Measurements from ENCODE around the gene STRIP1.

Gene STRIP1

GRCh38 chr1:109997867-109998229, 36.6 kb upstream of the STRIP1 start:
- no peak for DNase-seq (ENCODE audit: low read depth)
- no peak overlapping the region for H3K4me3 ChIP-seq (ENCODE audit: low read depth, low read length)
- TF ChIP-seq CTCF (IDR thresholded peaks at IDR 0.05; ENCODE audit: low read depth, low read length, missing control alignments) = no peak
- in situ Hi-C loops (cut with HindIII; ENCODE audit: low sequenced_read_pairs) = no loop called here

DNA sequence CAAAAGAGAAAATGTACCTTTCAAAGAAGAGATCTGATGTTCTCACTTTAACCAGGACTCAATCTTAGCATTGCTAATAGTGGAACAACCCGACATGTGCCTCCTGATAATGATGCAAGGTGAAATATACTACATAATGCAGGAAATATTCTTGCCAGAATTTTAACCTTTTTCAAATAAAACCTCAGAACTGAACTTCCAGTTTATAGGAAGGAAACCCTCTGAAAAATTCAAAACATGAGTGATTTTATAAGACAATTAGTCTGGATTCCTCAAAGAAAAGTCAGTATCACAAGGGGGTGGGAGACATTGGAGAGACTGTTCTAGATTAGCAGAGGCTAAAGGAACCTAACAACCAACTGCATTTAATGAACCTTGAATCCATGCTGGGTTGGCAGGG, 31.7 kb upstream of the STRIP1 start:
- no peak for TF ChIP-seq CTCF (IDR thresholded peaks at IDR 0.05; ENCODE audit: low read depth, low read length, missing control alignments)
- DNase-seq (ENCODE audit: low read depth) = no peak
- no peak overlapping the region for H3K4me3 ChIP-seq (ENCODE audit: low read depth, low read length)
- in situ Hi-C loops (cut with HindIII; ENCODE audit: low sequenced_read_pairs) = loop anchor here (10.0 to 25.0 kb wide), 2 partner anchors 215 to 358 kb away; no protein-coding TSS in a partner anchor

DNA sequence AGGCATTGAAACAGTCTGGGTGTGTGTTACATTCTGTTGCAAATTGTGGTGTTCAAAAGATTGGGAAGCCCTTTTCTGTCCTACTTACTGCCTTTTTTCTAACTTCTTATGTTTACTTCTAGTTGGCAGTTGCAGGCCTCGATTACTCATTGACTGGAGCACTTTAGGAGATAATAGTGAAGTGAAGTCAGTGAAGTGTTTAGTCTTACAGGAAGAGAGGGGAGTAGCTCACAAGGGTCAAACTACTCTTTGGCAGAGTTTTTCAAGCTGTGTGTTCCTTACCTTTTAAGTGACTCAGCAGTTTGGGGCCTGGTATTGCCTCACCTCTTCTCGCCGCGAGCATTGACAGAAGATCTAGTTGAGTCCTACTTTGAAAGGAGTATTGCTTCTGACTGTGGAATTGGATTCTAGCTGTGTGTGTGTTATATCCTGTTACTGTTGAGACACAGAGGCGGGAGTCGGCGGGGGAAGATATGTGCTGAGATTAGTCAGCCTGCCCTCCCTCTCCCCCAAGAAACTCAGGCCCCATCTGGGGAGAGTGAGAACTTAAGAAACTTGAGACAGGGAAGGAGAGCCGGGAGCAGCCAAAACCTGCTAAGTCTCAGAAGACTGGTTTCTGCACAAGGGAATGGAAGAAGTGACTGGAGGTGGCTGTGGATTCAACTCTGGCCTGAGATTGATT, 30.5 kb upstream of the STRIP1 start:
- in situ Hi-C loops (cut with HindIII; ENCODE audit: low sequenced_read_pairs) = loop anchor here (10.0 to 25.0 kb wide), 2 partner anchors 217 to 359 kb away; no protein-coding TSS in a partner anchor
- peak; percentile 92 for DNase-seq (ENCODE audit: low read depth)
- H3K4me3 ChIP-seq (ENCODE audit: low read depth, low read length) = peak overlapping the region; percentile 31
- TF ChIP-seq CTCF (IDR thresholded peaks at IDR 0.05; ENCODE audit: low read depth, low read length, missing control alignments) = no peak

DNA sequence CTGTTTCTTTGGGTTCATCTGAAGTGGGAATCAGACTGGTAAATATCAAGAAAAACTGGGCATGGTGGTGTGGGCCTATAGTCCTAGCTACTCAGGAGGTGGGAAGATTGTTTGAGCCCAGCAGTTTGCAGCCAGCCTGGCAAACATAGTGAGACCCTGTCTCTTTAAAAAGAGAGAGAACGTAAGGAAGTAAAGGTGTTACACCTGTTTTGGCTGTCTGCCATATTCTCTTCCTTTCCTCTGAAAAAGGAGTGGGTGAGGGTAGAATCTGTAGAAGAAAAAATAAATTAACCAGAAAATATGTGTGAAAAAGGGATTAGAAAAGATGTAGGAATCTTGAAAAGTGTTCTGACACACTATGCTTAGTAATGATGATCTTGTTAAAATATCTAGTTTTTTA, 29.8 kb upstream of the STRIP1 start:
- no peak for TF ChIP-seq CTCF (IDR thresholded peaks at IDR 0.05; ENCODE audit: low read depth, low read length, missing control alignments)
- in situ Hi-C loops (cut with HindIII; ENCODE audit: low sequenced_read_pairs) = loop anchor here (10.0 to 25.0 kb wide), 2 partner anchors 217 to 360 kb away; no protein-coding TSS in a partner anchor

GRCh38 chr1:110005971-110006370, 28.5 kb upstream of the STRIP1 start:
- TF ChIP-seq CTCF (IDR thresholded peaks at IDR 0.05; ENCODE audit: low read depth, low read length, missing control alignments) = no peak
- DNase-seq (ENCODE audit: low read depth) = no peak
- H3K4me3 ChIP-seq (ENCODE audit: low read depth, low read length) = no peak overlapping the region
- in situ Hi-C loops (cut with HindIII; ENCODE audit: low sequenced_read_pairs) = loop anchor here (10.0 to 25.0 kb wide), 2 partner anchors 219 to 361 kb away; no protein-coding TSS in a partner anchor

More for the DNA sequence above, 29.8 kb upstream of the STRIP1 start:
- DNase-seq (ENCODE audit: low read depth) = no peak
- H3K4me3 ChIP-seq (ENCODE audit: low read depth, low read length) = peak overlapping the region; percentile 31

DNA sequence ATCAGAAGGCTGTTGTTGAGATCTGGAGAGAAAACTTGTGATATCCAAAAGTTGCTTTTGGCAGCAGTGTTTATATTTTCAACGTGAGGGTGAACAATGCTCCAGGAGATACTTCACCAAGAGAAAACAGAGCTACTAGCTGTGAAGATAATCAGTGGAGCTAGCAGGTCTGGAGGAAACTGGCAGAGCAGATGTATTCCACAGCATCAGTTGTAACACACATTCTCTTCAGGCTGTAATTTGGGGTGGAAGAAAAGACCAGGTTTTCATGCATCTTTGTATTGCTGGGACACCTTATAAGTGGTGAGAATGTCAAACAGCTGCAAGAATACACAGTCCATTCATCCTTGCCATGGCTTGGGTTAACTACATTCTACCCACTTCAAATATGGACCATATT, 27.9 kb upstream of the STRIP1 start:
- DNase-seq (ENCODE audit: low read depth) = no peak
- H3K4me3 ChIP-seq (ENCODE audit: low read depth, low read length) = no peak overlapping the region
- in situ Hi-C loops (cut with HindIII; ENCODE audit: low sequenced_read_pairs) = loop anchor here (10.0 to 25.0 kb wide), 2 partner anchors 219 to 362 kb away; no protein-coding TSS in a partner anchor
- no peak for TF ChIP-seq CTCF (IDR thresholded peaks at IDR 0.05; ENCODE audit: low read depth, low read length, missing control alignments)
